HepG2 (cell line): ENCODE measurements around the gene SOX9. TPM values are rescaled to one million over a fixed set of nuclear protein-coding genes. Genes with fewer than 3 reads are reported as not detected.

Experiments
- ATAC-seq: fragments of 200-7000 bp; cut with Tn5 transposase; 3 replicates; pipeline ENCODE4 v1.9.1; 2020; ENCODE audit warnings: mild to moderate bottlenecking, moderate library complexity
- BruUV-seq: library from RNA; stranded (reverse); fragments of 400-500 nt; replicated peaks from 2 replicates; lab custom pipeline; 2021; lab: Mats Ljungman, UMichigan
- CTCF ChIA-PET: fragments of 300-600 bp; formaldehyde crosslinking; extraction: SDS; loops from one replicate; lab custom pipeline; 2021; ENCODE audit warnings: low total read pairs, inconsistent platforms, low intra/inter-chr PET ratio; lab: Yijun Ruan, JAX
- POLR2A ChIA-PET: fragments of 350-600 bp; sonication (Branson Sonifier 250); formaldehyde crosslinking; loops from one replicate; lab custom pipeline; 2020; ENCODE audit warnings: antibody characterized with exemption, inconsistent platforms; lab: Yijun Ruan, JAX
- DNase-seq: peaks from one replicate; pipeline ENCODE4 v3.0.0-alpha.2; 2015; ENCODE audit warnings: low spot score
- FAIRE-seq: peaks from 3 replicates; lab custom pipeline; 2011; peaks lifted over from hg19 to GRCh38; lab: Jason Lieb, UNC
- H2AFZ ChIP-seq: one replicate; pipeline ENCODE4 v1.6.1; 2011; ENCODE audit warnings: low read length, inconsistent platforms
- H3K27ac ChIP-seq: fragments of 300-600 bp; 3 replicates; pipeline ENCODE4 v1.8.0; 2011; ENCODE audit warnings: mixed run types, mild to moderate bottlenecking, mixed read lengths, low read length, inconsistent platforms; ENCODE audit not compliant: insufficient read depth; ENCODE audit errors: extremely low read length
- H3K27me3 ChIP-seq, 2 experiments: fragments of 200-600 bp in 1 of 2; 2 replicates in 1 of 2; 3 replicates in 1 of 2; pipeline versions ENCODE4 v1.6.0 to v1.8.0; 2011; ENCODE audit warnings: low read length in 2 of 2, mild to moderate bottlenecking in 2 of 2, moderate library complexity in 2 of 2, inconsistent platforms in 1 of 2; ENCODE audit not compliant: insufficient read depth in 2 of 2, control insufficient read depth in 1 of 2
- H3K36me3 ChIP-seq, 2 experiments: fragments of 200-600 bp in 1 of 2; replicated peaks in 1 of 2; 2 replicates in 1 of 2; 3 replicates in 1 of 2; pipeline versions ENCODE4 v1.5.1 to v1.8.0; 2011; ENCODE audit warnings: low read length in 2 of 2, inconsistent platforms in 1 of 2; ENCODE audit not compliant: insufficient read depth in 2 of 2, control insufficient read depth in 1 of 2
- H3K4me1 ChIP-seq: 2 replicates; pipeline ENCODE4 v1.5.1; 2012; ENCODE audit warnings: low read length, inconsistent platforms; ENCODE audit not compliant: insufficient read depth
- H3K4me2 ChIP-seq: 2 replicates; pipeline ENCODE4 v1.6.0; 2011; ENCODE audit warnings: low read depth, low read length, inconsistent platforms
- H3K4me3 ChIP-seq, 3 experiments: fragments of 200-600 bp in 1 of 3; sonication (generic), shearing (Covaris generic) in 1 of 3; replicated peaks in 1 of 3; 2 replicates each; pipeline ENCODE4 v1.5.1; 2011 to 2016; ENCODE audit warnings: low read length in 3 of 3, inconsistent platforms in 2 of 3, low read depth in 2 of 3, mild to moderate bottlenecking in 2 of 3, control low read depth in 1 of 3, mixed read lengths in 1 of 3; ENCODE audit not compliant: insufficient read depth in 1 of 3
- H3K79me2 ChIP-seq: one replicate; pipeline ENCODE4 v1.6.1; 2011; ENCODE audit warnings: low read length, inconsistent platforms; ENCODE audit not compliant: insufficient read depth
- H3K9ac ChIP-seq: 2 replicates; pipeline ENCODE4 v1.6.0; 2011; ENCODE audit warnings: mild to moderate bottlenecking, low read depth, low read length, inconsistent platforms; ENCODE audit not compliant: insufficient read depth
- H3K9me3 ChIP-seq: 2 replicates; pipeline ENCODE4 v1.5.1; 2012; ENCODE audit warnings: mild to moderate bottlenecking, low read length
- H4K20me1 ChIP-seq: 2 replicates; pipeline ENCODE4 v1.6.0; 2011; ENCODE audit warnings: inconsistent platforms, mild to moderate bottlenecking, low read length, moderate library complexity; ENCODE audit not compliant: insufficient read depth
- AHDC1 ChIP-seq: sonication (generic); formaldehyde crosslinking; IDR thresholded peaks from 2 replicates; pipeline ENCODE4 v1.5.1; 2020; ENCODE audit warnings: mild to moderate bottlenecking, missing genetic modification reagents, borderline replicate concordance
- CBX2 ChIP-seq, 2 experiments: fragments of 200-600 bp in 1 of 2; sonication (generic); formaldehyde crosslinking in 1 of 2; IDR thresholded peaks; 2 replicates each; pipeline versions ENCODE4 v1.7.0 to v1.8.1; 2018 to 2022; ENCODE audit warnings: low read depth in 2 of 2, low read length in 1 of 2, mild to moderate bottlenecking in 1 of 2, missing genetic modification reagents in 1 of 2
- REPIN1 ChIP-seq: sonication (generic); formaldehyde crosslinking; IDR thresholded peaks from 2 replicates; pipeline ENCODE4 v1.8.0; 2022; ENCODE audit warnings: missing genetic modification reagents, low read depth, mild to moderate bottlenecking, borderline replicate concordance
- SMAD9 ChIP-seq: sonication (generic); formaldehyde crosslinking; IDR thresholded peaks from 2 replicates; pipeline ENCODE4 v1.5.1; 2020; ENCODE audit warnings: mild to moderate bottlenecking, missing genetic modification reagents
- ZBTB4 ChIP-seq: sonication (generic); formaldehyde crosslinking; IDR thresholded peaks from 2 replicates; pipeline ENCODE4 v1.4.0; 2020; ENCODE audit warnings: missing genetic modification reagents, mild to moderate bottlenecking, borderline replicate concordance
- ZNF598 ChIP-seq: sonication (generic); formaldehyde crosslinking; IDR thresholded peaks from 2 replicates; pipeline ENCODE4 v1.5.1; 2020; ENCODE audit warnings: mild to moderate bottlenecking, missing genetic modification reagents, borderline replicate concordance
- ZNF800 ChIP-seq: sonication (generic); formaldehyde crosslinking; IDR thresholded peaks from 2 replicates; pipeline ENCODE4 v1.4.0; 2020; ENCODE audit warnings: missing genetic modification reagents
- WGBS: methylation state at CpG from one replicate; pipeline ENCODE4 v1.1.6; 2017; ENCODE audit warnings: low lambda C conversion rate; 5-methylcytosine and 5-hydroxymethylcytosine counted together
- in situ Hi-C: cut with HindIII; loops from 2 replicates; pipeline ENCODE4 v1.10.0; 2017; ENCODE audit warnings: low pct_unique_long_range_greater_than_20kb; ENCODE audit not compliant: extremely low pct_ligation_motif_present
- intact Hi-C: fragments of 100-400 bp; cut with micrococcal nuclease; formaldehyde crosslinking; loops from one replicate; pipeline ENCODE4 v1.10.0; 2022; ENCODE audit not compliant: unreplicated experiment
- polyA plus RNA-seq, 8 experiments: library from polyadenylated mRNA; depleted of rRNA in 3 of 8; stranded (reverse) in 7 of 8; unstranded in 1 of 8; fragments of >200 nt; fragmentation: Illumina TruSeq in 4 of 8; extraction: Trizol in 4 of 8; gene quantifications; 2 replicates each; pipeline versions ENCODE4 v1.2.1 to v1.2.3, GENCODE V29; 2011 to 2016; ENCODE audit warnings: low read depth in 4 of 8, missing spikeins in 1 of 8, mixed read lengths in 1 of 8; ENCODE audit not compliant: insufficient read depth in 1 of 8
- total RNA-seq, 5 experiments: library from RNA; depleted of rRNA; stranded (reverse); fragments of >200 nt; fragmentation: Illumina TruSeq; extraction: Trizol; gene quantifications; 2 replicates each; pipeline ENCODE4 v1.2.3, GENCODE V29; 2016; ENCODE audit warnings: low read depth in 1 of 5

SOX9 gene
- total and polyA plus RNA-seq, 2 of the 13 experiments (the other 11 are each of a cell fraction or from before 2014, with no cell fraction given): 16.1 to 27.6 TPM

GRCh38 chr17:72110231-72110941 lies 10.4 kb upstream of the SOX9 start:
- Histone ChIP-seq H3K36me3 (no peaks in the 10 kb centered on the region), H3K9ac (no peak overlapping the region), H4K20me1 (no peaks in the 10 kb centered on the region; the same call in 1 of the 2 replicates), H3K9me3 (no peaks in the 10 kb centered on the region), H3K27me3 (no peaks in the 10 kb centered on the region), H3K79me2 (no peaks in the 10 kb centered on the region), H3K4me3 (no peak overlapping the region), H2AFZ (no peak overlapping the region), H3K4me2 (no peak overlapping the region), H3K27ac (no peak overlapping the region), H3K4me1 (peaks cover 44% of the 10 kb centered on the region)
- BruUV-seq: no TSS peak
- ATAC-seq (no peak), DNase-seq (no peak), FAIRE-seq (no peak)
- 93% methylated on average over 18 of the region's 18 CpGs for WGBS
- in situ Hi-C loops (loop anchor here (10.0 kb wide), 2 partner anchors 1346 to 1476 kb away; no protein-coding TSS in a partner anchor), intact Hi-C loops (loop anchor here (10.0 kb wide), 1 partner anchor 426 kb away; no protein-coding TSS in a partner anchor)
- TF ChIP-seq REPIN1 (CRISPR knock-in tag) (no peak), ZNF598 (no peak), ZBTB4 (no peak), AHDC1 (CRISPR knock-in tag) (no peak), ZNF800 (no peak), SMAD9 (no peak), CBX2 (IDR thresholded peaks at IDR 0.05; ENCODE audit: low read depth, low read length) (no peak), CBX2 (CRISPR knock-in tag; IDR thresholded peaks at IDR 0.05; ENCODE audit: low read depth) (no peak)
- ChIA-PET POLR2A (interaction anchor here (2.9 kb wide), 1 partner anchor 10 kb away, joined by 13 read pairs; the partner anchor contains the start of gene SOX9), CTCF (no interaction called here)
